Measurements from ENCODE around the gene HES1.

Gene HES1

DNA sequence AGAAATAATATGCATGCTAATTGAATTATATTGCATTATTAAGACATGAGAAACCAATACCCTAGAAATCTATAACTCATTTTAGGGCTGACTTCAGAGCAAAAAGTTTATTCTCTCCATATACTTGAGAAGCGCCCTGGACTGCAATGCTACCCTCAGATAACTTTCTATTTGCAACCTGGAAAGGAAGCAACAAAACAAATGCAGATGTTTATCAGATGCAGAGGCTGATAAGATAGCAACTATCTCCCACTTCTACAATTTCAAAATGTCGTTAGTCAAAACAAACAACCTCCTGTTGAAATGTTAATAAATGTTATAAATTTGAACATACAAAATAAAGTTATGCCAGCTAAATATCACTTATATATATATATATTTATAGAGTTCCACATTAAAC is 34.8 kb downstream of the HES1 start:
- no peak for DNase-seq

- DNase-seq, result no peak
These were observed 38.5 kb downstream of the HES1 start for GRCh38 chr3:194174406-194174805.

DNA sequence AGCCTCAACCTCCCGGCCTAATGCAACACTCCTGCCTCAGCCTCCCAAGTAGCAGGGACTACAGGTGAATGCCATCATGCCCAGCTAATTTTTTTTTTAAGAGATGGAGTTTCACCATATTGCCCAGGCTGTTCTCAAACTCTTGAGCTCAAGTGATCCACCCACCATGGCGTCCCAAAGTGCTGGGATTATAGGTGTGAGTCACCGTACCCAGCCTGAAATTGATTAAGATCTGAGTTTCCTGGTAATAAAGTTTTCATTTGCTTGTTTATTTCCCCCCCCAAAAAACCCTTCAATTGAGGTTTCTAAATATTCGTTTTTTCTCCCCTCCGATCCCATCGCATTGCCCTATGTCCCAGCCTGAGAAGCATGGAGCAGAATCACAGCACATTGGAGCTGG is 39.0 kb downstream of the HES1 start:
- DNase-seq, result no peak

DNA sequence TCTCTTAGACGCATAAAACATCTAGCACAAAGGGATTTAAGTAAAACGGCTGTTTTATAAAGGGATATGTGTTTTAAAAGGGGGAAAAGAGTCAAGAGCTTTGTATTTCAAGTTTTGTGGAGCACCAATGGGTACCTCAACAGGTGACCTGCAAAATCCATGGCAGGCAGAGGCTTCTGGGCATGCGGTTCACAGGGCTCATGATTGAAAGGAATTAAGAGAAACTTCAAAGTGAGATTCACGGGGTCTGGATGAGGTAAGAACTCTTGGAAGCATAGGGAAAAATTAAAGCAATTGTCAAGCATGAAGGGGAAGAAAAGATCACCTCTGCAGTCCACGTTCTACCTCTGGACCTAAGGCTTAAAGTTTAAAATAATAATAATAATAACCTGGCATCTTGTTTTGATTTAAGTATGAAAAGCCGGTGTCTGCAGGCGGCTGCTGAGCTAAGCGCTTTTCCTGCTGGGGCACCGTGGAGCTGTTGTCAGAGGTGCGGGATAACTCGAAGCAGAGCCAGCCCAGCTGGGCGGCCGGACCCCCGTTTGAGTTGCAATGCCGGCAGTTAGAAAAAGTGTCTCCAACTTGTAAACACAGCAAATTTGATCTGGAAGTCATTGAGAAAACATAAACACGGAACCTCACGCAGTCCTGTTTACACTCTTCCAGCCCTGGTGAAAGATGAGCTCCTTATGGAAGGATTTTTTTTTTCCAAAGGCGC is 40.5 kb downstream of the HES1 start:
- no peak for DNase-seq

DNA sequence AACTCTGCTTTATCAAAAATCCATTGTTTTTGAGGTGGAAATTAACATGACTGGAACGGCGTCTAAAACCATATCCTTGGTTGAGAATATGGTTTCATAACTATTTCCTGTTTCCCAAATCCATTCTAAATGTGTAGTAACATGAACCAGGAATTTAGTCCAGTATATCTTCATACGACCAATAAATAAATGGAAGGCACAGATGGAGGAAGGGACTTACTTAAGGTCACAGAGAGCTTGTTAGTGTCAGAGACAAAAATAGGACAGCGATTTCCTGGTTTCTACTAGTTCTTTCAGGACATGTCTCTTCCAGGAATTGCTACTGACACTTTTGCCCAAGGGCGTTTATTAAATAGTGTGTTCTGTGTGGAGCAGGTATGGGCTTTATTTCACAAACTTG is 41.2 kb downstream of the HES1 start:
- DNase-seq, result no peak

GRCh38 chr3:194178128-194178527 is 42.2 kb downstream of the HES1 start:
- no peak for DNase-seq

DNA sequence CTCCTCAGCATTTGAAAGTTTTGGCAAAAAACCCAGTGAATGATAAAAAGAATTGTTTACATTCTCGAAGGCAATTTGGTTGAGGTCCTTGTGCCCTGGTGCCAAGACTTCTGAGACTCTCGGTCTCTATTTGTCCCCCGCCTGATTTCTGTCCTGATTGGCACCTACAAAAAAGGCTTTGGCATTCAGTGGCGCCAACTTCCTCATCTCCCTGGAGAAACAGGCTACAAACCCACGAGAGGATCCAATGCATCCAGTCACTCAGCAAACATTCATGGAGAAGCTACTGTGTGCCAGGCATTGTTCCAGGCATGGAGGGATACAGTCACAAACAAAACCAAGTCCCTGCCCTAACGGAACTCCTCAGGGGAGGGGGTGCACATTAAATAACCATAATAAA is 42.7 kb downstream of the HES1 start:
- no peak for DNase-seq

DNA sequence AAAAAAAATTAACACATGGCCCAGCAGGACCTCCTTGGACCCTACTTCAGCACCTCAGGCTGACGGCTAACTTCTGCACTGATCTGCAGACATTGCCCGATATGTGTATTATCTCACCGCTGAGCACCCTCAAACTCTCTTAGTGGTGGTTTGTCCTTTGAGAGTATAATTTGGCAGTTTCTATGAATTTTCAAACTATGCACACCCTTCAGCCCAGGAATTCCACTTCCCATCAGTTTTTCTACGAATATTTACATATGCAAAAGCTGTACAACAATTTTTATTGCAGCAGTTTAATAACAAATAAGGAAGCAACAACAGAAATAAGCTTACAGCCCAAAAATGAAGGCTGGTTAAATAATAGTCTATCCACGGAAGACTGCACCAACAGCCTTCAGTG is 44.6 kb downstream of the HES1 start:
- DNase-seq, result no peak

DNA sequence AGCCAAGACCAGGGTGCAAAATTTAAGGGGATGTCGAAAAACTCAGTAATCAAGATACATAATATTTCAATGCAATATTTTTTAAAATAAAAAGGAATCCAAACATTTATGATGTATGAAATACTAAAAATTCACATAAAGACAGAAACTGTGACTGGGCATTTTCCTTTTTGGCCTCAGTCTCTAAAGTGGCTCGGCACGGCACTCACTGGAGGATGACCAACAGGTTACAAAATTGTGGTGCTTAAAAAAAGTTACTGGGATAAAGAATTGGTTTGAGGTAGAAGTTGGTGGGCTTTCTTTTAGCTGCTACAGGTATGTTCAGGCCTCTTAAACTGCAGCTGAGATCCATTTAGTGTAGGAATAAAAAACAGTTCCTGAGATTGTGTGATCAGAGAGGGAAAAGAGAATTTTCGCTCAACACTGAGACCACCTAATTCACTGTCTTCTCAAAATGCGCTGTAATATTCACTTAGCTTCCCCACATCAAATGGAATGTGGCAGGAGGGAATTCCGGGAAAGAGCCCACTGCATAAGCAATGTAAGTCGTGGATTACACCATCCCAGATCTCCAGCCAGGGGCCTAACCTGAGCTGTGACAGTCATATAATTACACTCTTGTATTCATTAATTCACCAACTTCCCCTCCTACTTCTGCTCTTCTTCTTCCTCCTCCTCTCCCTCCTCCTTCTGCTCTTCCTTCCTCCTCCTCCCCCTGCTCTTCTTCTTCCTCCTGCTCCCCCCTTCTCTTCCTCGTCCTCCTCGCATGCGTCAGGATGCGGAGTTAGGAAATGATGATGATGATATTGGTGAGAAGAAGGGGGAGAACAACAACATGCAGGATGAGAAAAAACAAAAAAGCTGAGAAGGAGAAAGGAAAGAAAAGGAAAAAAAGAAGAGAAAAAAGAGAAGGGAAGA is 45.9 kb downstream of the HES1 start:
- no peak for DNase-seq

GRCh38 chr3:194183271-194183670 is 47.3 kb downstream of the HES1 start:
- DNase-seq, result no peak

DNA sequence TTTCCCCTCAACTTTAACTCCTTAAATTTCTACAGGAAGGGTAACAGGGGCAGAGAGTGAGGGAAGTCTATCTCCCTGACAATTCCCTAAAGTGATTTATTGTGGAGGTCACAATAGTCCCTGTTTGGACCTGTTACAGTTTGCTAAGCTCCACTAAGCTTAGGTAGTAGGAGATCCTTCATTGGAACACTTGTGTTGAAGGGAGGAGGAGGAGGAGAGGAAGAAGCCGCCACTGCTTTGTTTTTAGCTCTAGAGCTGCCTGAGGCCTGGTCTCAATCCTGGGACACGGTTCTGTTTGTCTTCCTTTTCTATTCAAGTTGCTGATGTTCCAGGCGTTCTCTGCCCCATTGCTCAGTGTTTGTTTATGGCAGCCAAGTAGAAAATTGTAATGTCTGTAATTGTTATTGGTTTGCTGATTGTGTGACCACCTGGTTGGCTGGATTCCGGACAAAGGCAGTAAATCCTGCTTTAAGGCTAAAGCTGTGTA is 48.4 kb downstream of the HES1 start:
- DNase-seq, result no peak

DNA sequence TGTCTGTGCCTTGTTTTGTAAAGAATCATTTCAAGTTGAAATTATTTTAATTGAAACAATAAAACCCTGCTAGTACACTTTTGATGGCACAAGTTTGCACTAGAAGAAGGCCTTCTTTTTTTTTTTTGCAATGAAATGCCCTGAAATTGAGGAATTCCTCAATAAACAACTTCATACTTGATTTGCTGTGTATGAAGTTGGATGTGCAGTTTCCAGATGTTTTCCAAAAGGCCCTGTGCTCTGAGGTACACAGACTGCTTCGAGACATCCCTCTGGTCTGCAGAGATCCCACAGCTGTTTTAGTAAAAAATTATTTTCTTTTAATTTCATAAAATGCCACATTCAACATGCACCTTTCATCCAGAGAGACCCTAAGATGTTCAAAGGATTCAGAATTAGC is 48.9 kb downstream of the HES1 start:
- no peak for DNase-seq

- no peak for DNase-seq
These were observed 49.3 kb downstream of the HES1 start for GRCh38 chr3:194185221-194185620.

DNA sequence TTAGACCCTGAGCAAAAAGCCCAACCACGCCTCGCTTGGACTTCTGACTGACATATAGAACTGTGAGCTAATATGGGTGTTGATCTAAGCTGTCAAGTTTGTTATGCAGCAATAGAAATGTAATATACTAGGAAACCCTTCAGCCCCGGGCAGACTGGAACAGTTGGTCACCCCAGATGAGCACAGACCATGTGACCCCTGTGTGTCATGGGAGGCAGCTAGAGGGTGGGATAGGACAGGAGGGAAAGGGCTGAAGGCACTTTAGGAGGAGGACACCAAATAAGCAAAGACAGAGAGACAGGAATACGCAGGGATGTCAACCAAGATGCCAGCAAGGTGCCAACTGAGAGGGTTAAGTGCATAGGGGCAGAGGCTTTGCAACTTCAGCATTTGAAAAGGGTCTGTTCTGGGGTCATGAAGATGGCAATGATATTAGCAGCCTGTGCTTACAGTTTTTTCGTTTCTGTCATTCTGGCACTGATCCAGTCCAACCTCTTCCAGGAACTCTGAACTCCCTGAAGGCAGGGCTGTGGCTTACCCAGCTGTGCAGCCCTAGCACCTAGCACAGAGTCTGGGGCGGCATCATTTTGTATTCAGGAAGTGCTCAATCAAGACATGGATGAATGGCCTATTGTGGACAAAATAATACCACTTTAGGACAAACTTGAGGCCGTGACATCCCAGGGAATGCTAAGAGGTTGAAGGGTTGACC is 51.4 kb downstream of the HES1 start:
- DNase-seq, result no peak

All from NCI-H2171 (cell line).